RWPE2 (cell line): Measurements from ENCODE around the gene P2RY4.
"Not testable (repeated sequence)": the region's sequence is repeated elsewhere in the genome, so short reads cannot be mapped to it uniquely, and the experiment has no call there.

Experiments used
- ATAC-seq: fragments of 200-7000 bp; cut with Tn5 transposase; 3 replicates; pipeline ENCODE4 v1.9.1; 2021; ENCODE audit warnings: low read depth
- DNase-seq: peaks from one replicate; pipeline ENCODE4 v3.0.0-alpha.2; 2020; ENCODE audit warnings: low spot score
- H3K27ac ChIP-seq: fragments of 450-650 bp; 2 replicates; pipeline ENCODE4 v1.5.1; 2017; ENCODE audit warnings: mild to moderate bottlenecking; ENCODE audit not compliant: poor library complexity, severe bottlenecking
- H3K27me3 ChIP-seq: fragments of 250-450 bp; sonication (Bioruptor Pico); 2 replicates; pipeline ENCODE4 v1.5.1; 2021; ENCODE audit warnings: mild to moderate bottlenecking, moderate library complexity; ENCODE audit not compliant: insufficient read depth, poor library complexity, severe bottlenecking
- H3K36me3 ChIP-seq: fragments of 250-450 bp; sonication (Bioruptor Pico); 2 replicates; pipeline ENCODE4 v1.5.1; 2020; ENCODE audit warnings: low read depth, mild to moderate bottlenecking, moderate library complexity
- H3K4me1 ChIP-seq: fragments of 250-450 bp; sonication (Bioruptor Pico); 2 replicates; pipeline ENCODE4 v1.5.1; 2021; ENCODE audit warnings: mild to moderate bottlenecking, moderate library complexity; ENCODE audit not compliant: insufficient read depth, poor library complexity, severe bottlenecking
- H3K4me3 ChIP-seq: fragments of 250-450 bp; sonication (Bioruptor Pico); 2 replicates; pipeline ENCODE4 v1.5.1; 2021; ENCODE audit warnings: mild to moderate bottlenecking, moderate library complexity; ENCODE audit not compliant: severe bottlenecking
- H3K9me3 ChIP-seq: fragments of 250-450 bp; sonication (Bioruptor Pico); 2 replicates; pipeline ENCODE4 v1.5.1; 2021; ENCODE audit warnings: mild to moderate bottlenecking, moderate library complexity; ENCODE audit not compliant: severe bottlenecking
- TF ChIP-seq, protein P1 (sequence below): fragments of 450-650 bp; IDR thresholded peaks from one replicate; pipeline ENCODE4 v1.5.1; 2017; ENCODE audit warnings: mild to moderate bottlenecking, moderate library complexity; ENCODE audit not compliant: poor library complexity, severe bottlenecking

The P2RY4 gene

DNA sequence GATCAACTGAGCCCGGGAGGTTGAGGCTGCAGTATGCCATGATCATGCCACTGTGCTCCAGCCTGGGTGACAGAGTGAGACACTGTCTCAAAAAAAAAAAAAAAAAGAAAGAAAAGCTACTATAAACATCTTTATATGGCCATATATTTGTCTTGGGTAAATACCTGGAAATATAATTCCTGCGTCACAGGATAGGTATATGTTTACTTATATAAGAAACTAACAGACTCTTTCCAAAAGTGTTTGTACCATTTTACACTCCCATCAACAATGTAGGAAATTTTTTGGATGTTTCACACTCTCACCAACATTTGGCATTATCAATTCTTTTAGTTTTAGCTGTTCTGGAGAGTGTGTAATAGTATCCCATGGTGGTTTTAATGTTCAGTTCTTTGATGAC lies 12.8 kb downstream of the P2RY4 start:
- Histone ChIP-seq H3K27me3 (no peaks in the 10 kb centered on the region), H3K4me3 (no peak overlapping the region), H3K4me1 (peaks cover 2% of the 10 kb centered on the region), H3K9me3 (no peaks in the 10 kb centered on the region), H3K27ac (no peak overlapping the region), H3K36me3 (no peaks in the 10 kb centered on the region)
- ATAC-seq (no peak), DNase-seq (no peak)
- TF ChIP-seq, protein P1, sequence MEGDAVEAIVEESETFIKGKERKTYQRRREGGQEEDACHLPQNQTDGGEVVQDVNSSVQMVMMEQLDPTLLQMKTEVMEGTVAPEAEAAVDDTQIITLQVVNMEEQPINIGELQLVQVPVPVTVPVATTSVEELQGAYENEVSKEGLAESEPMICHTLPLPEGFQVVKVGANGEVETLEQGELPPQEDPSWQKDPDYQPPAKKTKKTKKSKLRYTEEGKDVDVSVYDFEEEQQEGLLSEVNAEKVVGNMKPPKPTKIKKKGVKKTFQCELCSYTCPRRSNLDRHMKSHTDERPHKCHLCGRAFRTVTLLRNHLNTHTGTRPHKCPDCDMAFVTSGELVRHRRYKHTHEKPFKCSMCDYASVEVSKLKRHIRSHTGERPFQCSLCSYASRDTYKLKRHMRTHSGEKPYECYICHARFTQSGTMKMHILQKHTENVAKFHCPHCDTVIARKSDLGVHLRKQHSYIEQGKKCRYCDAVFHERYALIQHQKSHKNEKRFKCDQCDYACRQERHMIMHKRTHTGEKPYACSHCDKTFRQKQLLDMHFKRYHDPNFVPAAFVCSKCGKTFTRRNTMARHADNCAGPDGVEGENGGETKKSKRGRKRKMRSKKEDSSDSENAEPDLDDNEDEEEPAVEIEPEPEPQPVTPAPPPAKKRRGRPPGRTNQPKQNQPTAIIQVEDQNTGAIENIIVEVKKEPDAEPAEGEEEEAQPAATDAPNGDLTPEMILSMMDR: no peak

- H3K9me3 ChIP-seq: no peaks in the 10 kb centered on the region
- H3K4me3 ChIP-seq: no peak overlapping the region
- H3K36me3 ChIP-seq: no peaks in the 10 kb centered on the region
- TF ChIP-seq, protein P1: no peak
- no peaks in the 10 kb centered on the region for H3K27me3 ChIP-seq
- no peak for DNase-seq
- H3K27ac ChIP-seq: no peak overlapping the region
- H3K4me1 ChIP-seq: no peaks in the 10 kb centered on the region
- no peak for ATAC-seq
These were observed 15.1 kb downstream of the P2RY4 start for GRCh38 chrX:70244881-70245280.

DNA sequence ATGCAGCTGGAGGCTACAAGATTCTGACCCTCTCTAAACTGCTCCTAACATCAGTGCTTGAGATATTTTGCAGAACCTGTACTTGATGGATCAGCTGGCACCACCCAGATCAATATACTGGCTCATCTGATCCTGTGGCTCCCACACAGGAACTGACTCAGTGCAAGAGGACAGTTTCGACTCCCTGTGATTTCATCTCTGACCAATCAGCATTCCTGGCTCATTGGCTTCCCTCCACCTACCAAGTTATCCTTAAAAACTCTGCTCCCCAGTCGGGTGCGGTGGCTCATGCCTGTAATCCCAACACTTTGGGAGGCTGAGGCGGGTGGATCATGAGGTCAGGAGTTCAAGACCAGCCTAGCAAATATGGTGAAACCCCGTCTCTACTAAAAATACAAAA lies 16.4 kb downstream of the P2RY4 start:
- ATAC-seq, H3K9me3 ChIP-seq, H3K27me3 ChIP-seq, H3K4me1 ChIP-seq, H3K27ac ChIP-seq, DNase-seq, H3K36me3 ChIP-seq, H3K4me3 ChIP-seq: not testable (repeated sequence)

DNA sequence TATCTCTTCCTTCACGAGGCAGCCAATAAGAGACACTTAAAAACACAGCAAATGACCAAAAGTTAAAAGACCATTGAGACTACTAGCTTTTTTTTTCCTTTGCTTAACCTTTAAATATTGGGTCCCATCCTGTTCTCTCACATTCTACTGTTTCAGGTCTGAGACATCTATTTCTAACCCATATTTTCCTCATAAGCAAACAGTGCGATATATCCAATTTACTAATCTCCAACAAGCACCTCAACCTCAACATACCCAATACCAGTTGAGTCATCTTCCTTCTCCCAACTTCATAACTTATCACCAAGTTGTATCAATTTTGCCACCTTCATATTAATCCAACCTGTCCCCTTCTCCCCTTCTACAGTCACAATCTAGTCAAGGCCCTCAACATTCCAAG lies 18.5 kb downstream of the P2RY4 start:
- DNase-seq (no peak), ATAC-seq (no peak)
- TF ChIP-seq, protein P1: no peak
- H3K27me3 ChIP-seq: no peaks in the 10 kb centered on the region
- H3K27ac ChIP-seq: no peak overlapping the region
- no peaks in the 10 kb centered on the region for H3K36me3 ChIP-seq
- no peaks in the 10 kb centered on the region for H3K4me1 ChIP-seq
- no peaks in the 10 kb centered on the region for H3K9me3 ChIP-seq
- H3K4me3 ChIP-seq: no peak overlapping the region

DNA sequence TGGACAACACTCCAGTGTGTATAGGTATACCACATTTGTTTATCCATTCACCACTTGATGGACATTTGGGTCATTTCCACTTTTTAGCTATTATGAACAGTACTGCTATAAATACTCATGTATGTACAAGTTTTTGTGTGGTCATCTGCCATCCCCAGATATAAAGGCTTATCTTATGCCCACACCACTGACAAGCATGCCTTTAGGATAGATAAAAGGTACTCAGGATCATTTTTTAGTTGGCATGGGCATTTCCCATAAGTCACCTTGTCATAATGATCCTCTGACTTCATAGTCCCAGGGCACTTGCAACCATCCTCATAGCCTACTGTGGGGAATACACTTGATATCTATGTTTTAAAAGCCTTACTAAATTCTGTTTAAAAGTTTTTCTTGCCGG lies 19.3 kb downstream of the P2RY4 start:
- DNase-seq (no peak), ATAC-seq (no peak)
- Histone ChIP-seq H3K36me3 (no peaks in the 10 kb centered on the region), H3K9me3 (no peaks in the 10 kb centered on the region), H3K4me3 (no peak overlapping the region), H3K27ac (no peak overlapping the region), H3K27me3 (no peaks in the 10 kb centered on the region), H3K4me1 (no peaks in the 10 kb centered on the region)
- TF ChIP-seq, protein P1: no peak
